Suprapubic skin (tissue), 4 donors: ENCODE measurements around the gene ESPNL. TPM values are rescaled to one million over a fixed set of nuclear protein-coding genes. Genes with fewer than 3 reads are reported as not detected.

Experiments used
- DNase-seq, 2 donors: peaks; one replicate each; pipeline ENCODE4 v3.0.0-alpha.2; 2019; ENCODE audit warnings: low spot score in 2 of 2
- H3K27ac ChIP-seq: fragments of 200-600 bp; sonication (generic); one replicate; pipeline ENCODE4 v1.5.1; 2019
- H3K27me3 ChIP-seq: fragments of 200-600 bp; sonication (generic); one replicate; pipeline ENCODE4 v1.5.1; 2019
- H3K36me3 ChIP-seq: fragments of 200-600 bp; sonication (generic); one replicate; pipeline ENCODE4 v1.5.1; 2019
- H3K4me1 ChIP-seq: fragments of 200-600 bp; sonication (generic); one replicate; pipeline ENCODE4 v1.5.1; 2019
- H3K4me3 ChIP-seq: fragments of 200-600 bp; sonication (generic); one replicate; pipeline ENCODE4 v1.5.1; 2019; ENCODE audit warnings: mild to moderate bottlenecking
- H3K9me3 ChIP-seq: fragments of 200-600 bp; sonication (generic); one replicate; pipeline ENCODE4 v1.5.1; 2019
- EP300 ChIP-seq: sonication (generic); formaldehyde crosslinking; IDR thresholded peaks from one replicate; pipeline ENCODE4 v1.6.1; 2017; ENCODE audit warnings: antibody characterized with exemption
- POLR2A ChIP-seq, 2 donors: fragments of 450-650 bp; IDR thresholded peaks; one replicate each; pipeline ENCODE4 v1.6.1; 2017; ENCODE audit warnings: antibody characterized with exemption in 2 of 2, mild to moderate bottlenecking in 2 of 2, moderate library complexity in 2 of 2
- POLR2AphosphoS5 ChIP-seq, 3 donors: sonication (generic); formaldehyde crosslinking; IDR thresholded peaks; one replicate each; pipeline ENCODE4 v1.6.1; 2017; ENCODE audit warnings: antibody characterized with exemption in 3 of 3
- WGBS: methylation state at CpG from one replicate; pipeline ENCODE4 v1.1.5; 2018; 5-methylcytosine and 5-hydroxymethylcytosine counted together
- total RNA-seq, 4 donors: library from RNA; depleted of rRNA; stranded (reverse); fragments of >200 nt; gene quantifications; one replicate each; pipeline ENCODE4 v1.1.0, GENCODE V29; 2016
- TF ChIP-seq, protein P1 (sequence below), 2 donors: fragments of 200-600 bp in 1 of 2; fragments of 450-650 bp in 1 of 2; sonication (generic) in 1 of 2; IDR thresholded peaks; one replicate each; pipeline ENCODE4 v1.5.1; 2016 to 2019; ENCODE audit warnings: antibody characterized with exemption in 2 of 2, mild to moderate bottlenecking in 1 of 2, moderate library complexity in 1 of 2

Gene ESPNL
- total RNA-seq, 4 donors from 2014 or later = 0.25 to 0.56 TPM; not detected in 2

DNA sequence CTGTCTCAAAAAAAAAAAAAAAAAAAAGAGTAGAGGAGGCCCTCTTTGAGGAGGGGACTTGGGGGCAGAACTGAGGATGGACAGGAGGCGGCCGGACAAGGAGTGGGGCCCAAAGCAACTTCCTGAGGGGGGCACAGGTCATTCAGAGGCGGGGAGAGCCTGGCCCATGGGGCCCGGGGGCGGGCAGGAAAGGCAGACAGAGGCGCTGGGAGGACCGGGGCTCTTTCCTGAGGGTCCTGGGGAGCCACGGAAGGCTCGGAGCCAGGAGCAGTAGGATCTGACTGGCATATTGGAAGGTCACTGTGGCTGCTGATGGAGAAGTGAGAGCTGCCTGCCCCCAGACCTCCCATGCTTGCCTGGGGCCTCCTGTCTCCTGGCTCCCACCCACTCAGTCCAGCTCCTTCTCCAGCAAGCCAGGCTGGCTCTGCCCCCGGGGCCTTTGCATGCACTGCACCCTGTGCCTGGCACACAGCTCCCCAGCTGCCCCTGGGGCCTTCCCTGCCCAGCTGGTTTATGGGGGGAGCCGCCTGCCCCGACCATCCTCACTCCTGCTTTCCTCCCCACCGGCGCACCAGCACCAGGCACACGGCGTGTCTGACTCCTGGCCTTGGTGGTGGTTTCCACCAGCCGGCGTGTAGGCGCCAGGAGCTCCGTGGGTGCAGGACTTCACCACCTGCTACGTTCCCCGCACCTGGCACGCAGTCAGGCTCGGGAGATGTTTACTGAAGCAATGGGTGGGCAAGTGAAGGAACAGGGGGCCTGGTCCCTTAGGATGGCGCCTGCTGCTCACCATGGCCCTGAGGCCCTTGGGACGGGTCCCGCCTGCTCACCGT, 5.6 kb downstream of the ESPNL start:
- H3K27ac ChIP-seq = no peak overlapping the region
- no peak overlapping the region for H3K4me3 ChIP-seq
- no peaks in the 10 kb centered on the region for H3K36me3 ChIP-seq
- peaks cover 4% of the 10 kb centered on the region for H3K27me3 ChIP-seq
- H3K9me3 ChIP-seq = no peaks in the 10 kb centered on the region
- no peaks in the 10 kb centered on the region for H3K4me1 ChIP-seq
- 82% methylated on average over 23 of the region's 28 CpGs for WGBS
- TF ChIP-seq, protein P1, sequence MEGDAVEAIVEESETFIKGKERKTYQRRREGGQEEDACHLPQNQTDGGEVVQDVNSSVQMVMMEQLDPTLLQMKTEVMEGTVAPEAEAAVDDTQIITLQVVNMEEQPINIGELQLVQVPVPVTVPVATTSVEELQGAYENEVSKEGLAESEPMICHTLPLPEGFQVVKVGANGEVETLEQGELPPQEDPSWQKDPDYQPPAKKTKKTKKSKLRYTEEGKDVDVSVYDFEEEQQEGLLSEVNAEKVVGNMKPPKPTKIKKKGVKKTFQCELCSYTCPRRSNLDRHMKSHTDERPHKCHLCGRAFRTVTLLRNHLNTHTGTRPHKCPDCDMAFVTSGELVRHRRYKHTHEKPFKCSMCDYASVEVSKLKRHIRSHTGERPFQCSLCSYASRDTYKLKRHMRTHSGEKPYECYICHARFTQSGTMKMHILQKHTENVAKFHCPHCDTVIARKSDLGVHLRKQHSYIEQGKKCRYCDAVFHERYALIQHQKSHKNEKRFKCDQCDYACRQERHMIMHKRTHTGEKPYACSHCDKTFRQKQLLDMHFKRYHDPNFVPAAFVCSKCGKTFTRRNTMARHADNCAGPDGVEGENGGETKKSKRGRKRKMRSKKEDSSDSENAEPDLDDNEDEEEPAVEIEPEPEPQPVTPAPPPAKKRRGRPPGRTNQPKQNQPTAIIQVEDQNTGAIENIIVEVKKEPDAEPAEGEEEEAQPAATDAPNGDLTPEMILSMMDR (IDR thresholded peaks at IDR 0.05) = no peak
- TF ChIP-seq POLR2A (IDR thresholded peaks at IDR 0.05) (no peak), POLR2AphosphoS5 (IDR thresholded peaks at IDR 0.05) (no peak), EP300 (no peak)
- DNase-seq = peak; percentile 56 to 70

DNA sequence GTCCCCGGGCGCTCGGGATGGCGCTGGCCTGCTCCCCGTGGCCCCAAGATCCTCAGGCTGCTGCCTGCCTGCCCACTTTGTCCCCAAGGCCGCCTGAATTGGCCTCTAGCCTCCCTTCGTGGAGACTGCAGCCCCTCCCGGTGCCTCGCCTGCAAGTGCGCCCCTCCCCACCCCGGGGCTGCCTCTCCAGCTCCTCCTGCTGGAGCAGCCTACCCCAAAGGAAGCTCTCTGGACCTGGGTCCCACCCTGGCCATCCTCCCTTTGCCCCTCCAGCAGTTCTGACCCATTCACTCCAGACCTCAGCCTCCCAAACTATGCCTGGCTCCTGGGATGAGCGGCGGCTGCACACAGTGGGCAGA, 6.2 kb downstream of the ESPNL start:
- 60% methylated on average over 8 of the region's 13 CpGs for WGBS
- Histone ChIP-seq H3K4me1 (no peaks in the 10 kb centered on the region), H3K9me3 (no peaks in the 10 kb centered on the region), H3K27ac (no peak overlapping the region), H3K36me3 (no peaks in the 10 kb centered on the region), H3K4me3 (no peak overlapping the region), H3K27me3 (peaks cover 4% of the 10 kb centered on the region)
- peak in 1 of 2 donors; percentile 45 for DNase-seq
- TF ChIP-seq, protein P1 (IDR thresholded peaks at IDR 0.05) = no peak
- TF ChIP-seq POLR2A (IDR thresholded peaks at IDR 0.05) (no peak), EP300 (no peak), POLR2AphosphoS5 (IDR thresholded peaks at IDR 0.05) (no peak)

DNA sequence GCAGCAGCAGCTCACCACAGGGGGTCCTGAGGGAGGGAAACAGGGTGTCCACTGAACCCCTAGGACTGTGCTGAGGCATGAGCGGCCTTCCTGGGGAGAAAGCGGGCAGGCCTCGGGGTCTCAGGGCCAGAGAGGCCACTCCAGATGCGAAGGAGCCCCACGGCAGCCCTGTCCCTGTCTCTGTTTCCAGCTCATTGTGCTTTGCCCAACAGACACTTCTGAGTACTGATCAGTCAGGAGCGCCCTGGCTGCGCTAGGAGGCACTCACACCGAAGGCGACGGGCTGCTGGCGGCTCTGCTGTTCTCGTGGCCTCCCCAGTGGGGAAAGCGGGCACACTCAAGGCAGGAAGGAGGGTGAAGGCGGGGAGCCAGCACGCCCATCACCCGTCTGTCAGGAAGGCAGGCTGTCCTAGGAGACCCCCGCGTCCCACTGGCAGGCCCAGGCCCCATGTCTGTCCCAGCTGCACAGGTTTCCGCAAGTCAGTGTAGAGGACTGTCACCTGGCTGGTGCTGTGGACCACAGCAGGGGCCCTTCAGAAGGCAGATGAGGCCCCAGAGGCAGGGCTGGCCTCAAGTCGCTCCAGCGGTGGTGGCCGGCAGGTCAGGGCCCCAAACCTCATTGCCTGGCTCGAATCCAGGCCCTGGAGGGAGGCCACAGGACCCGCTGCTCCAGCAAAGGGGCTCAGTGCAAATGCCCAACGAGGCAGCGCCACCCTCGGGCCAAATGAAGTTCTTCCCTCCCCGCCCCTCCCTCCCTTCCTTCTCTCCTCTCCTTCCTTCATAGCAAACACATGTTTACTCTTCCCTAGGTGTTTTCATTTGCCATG, 6.8 kb downstream of the ESPNL start:
- no peaks in the 10 kb centered on the region for H3K36me3 ChIP-seq
- H3K4me3 ChIP-seq = no peak overlapping the region
- peak; percentile 58 to 67 for DNase-seq
- peaks cover 4% of the 10 kb centered on the region for H3K27me3 ChIP-seq
- WGBS = 61% methylated on average over 9 of the region's 28 CpGs
- H3K9me3 ChIP-seq = no peaks in the 10 kb centered on the region
- H3K4me1 ChIP-seq = no peaks in the 10 kb centered on the region
- no peak overlapping the region for H3K27ac ChIP-seq
- TF ChIP-seq EP300 = no peak
- no peak for TF ChIP-seq POLR2A (IDR thresholded peaks at IDR 0.05)
- TF ChIP-seq POLR2AphosphoS5 (IDR thresholded peaks at IDR 0.05) = no peak
- TF ChIP-seq, protein P1 (IDR thresholded peaks at IDR 0.05) = peak in 1 of 2 donors; percentile 16

DNA sequence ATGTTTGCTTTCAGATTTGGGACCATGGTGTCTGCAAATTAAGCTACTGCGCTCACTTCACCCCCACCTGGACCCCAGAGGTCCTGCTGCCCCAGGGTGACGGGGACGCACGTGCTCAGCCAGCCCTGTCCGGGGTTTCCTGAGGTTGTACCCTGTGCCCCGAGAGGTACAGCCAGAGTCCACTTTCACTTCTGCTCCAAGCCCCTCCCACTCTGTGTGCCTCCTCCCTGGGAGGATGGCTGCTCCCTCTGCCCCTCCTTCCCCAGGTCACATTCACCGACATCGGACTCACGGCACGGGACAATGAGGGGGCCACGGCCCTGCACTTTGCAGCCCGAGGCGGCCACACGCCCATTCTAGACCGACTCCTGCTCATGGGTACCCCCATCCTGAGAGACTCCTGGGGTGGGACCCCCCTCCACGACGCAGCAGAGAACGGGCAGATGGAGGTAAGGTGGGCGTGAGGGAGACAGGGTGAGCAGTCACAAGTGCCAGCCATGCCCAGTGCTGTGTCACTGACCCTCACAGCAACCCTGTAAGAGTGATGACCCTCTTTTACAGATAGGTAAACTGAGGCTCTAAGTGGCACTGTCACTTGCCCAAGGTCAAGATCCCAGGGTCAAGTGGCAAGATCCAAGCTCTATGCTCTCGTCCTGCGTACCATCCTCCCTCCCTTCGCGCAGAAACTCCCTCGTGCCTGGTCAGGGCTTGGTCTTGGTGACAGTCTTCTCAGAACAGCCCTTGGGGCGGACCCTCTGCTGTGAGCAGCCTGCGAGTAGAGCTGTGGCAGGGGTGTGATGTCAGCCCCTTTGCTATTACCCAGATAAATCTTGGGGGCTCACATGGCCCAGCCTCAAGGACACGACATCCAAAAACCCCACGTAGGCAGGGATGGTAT, 7.6 kb downstream of the ESPNL start:
- H3K36me3 ChIP-seq = no peaks in the 10 kb centered on the region
- WGBS = 84% methylated on average over 19 of the region's 28 CpGs
- H3K9me3 ChIP-seq = peaks cover 4% of the 10 kb centered on the region
- peak in 1 of 2 donors; percentile 69 for DNase-seq
- no peak overlapping the region for H3K4me3 ChIP-seq
- H3K4me1 ChIP-seq = no peaks in the 10 kb centered on the region
- H3K27ac ChIP-seq = no peak overlapping the region
- TF ChIP-seq, protein P1 (IDR thresholded peaks at IDR 0.05) = no peak
- TF ChIP-seq POLR2AphosphoS5 (IDR thresholded peaks at IDR 0.05) (no peak), EP300 (no peak), POLR2A (IDR thresholded peaks at IDR 0.05) (no peak)
- H3K27me3 ChIP-seq = peaks cover 4% of the 10 kb centered on the region
